Right lobe of liver (tissue), 6 donors: ENCODE measurements around the gene MAP1LC3B. TPM values are rescaled to one million over a fixed set of nuclear protein-coding genes. Genes with fewer than 3 reads are reported as not detected.

Experiments
- ATAC-seq, 4 donors: fragments of 200-7000 bp; cut with Tn5 transposase; one replicate each; pipeline ENCODE4 v1.9.1; 2020; ENCODE audit warnings: mild to moderate bottlenecking in 4 of 4, moderate library complexity in 4 of 4
- DNase-seq, 3 donors: peaks; one replicate each; pipeline ENCODE4 v3.0.0-alpha.2; 2020
- H3K27ac ChIP-seq, 3 donors: fragments of 200-600 bp; one replicate each; pipeline ENCODE4 v1.8.0; 2022
- H3K27me3 ChIP-seq, 2 donors: fragments of 200-600 bp; one replicate each; pipeline ENCODE4 v1.8.0; 2022
- H3K36me3 ChIP-seq, 4 donors: fragments of 200-600 bp; sonication (generic) in 1 of 4; one replicate each; pipeline versions ENCODE4 v1.5.1 to v1.8.0; 2017 to 2022; ENCODE audit warnings: control low read depth in 1 of 4
- H3K4me1 ChIP-seq, 4 donors: fragments of 200-600 bp; sonication (generic) in 1 of 4; one replicate each; pipeline versions ENCODE4 v1.5.1 to v1.8.0; 2017 to 2022; ENCODE audit warnings: control low read depth in 1 of 4
- H3K4me3 ChIP-seq, 3 donors: fragments of 200-600 bp; one replicate each; pipeline ENCODE4 v1.8.0; 2022
- H3K9me3 ChIP-seq, 4 donors: fragments of 200-600 bp; sonication (generic) in 1 of 4; one replicate each; pipeline versions ENCODE4 v1.5.1 to v1.8.0; 2017 to 2022; ENCODE audit warnings: control low read depth in 1 of 4
- POLR2A ChIP-seq: fragments of 450-650 bp; IDR thresholded peaks from one replicate; pipeline ENCODE4 v1.6.1; 2017; ENCODE audit warnings: antibody characterized with exemption, mild to moderate bottlenecking
- WGBS: methylation state at CpG from one replicate; pipeline ENCODE4 v1.1.6; 2018; ENCODE audit warnings: low coverage, low lambda C conversion rate; ENCODE audit not compliant: insufficient coverage; ENCODE audit errors: missing lambda C conversion rate; 5-methylcytosine and 5-hydroxymethylcytosine counted together
- intact Hi-C, 2 donors: fragments of 100-400 bp; cut with DNase I; formaldehyde crosslinking; loops; one replicate each; pipeline versions ENCODE4 v1.11.2 to v1.14.1; 2022
- total RNA-seq, 6 experiments: library from RNA; depleted of rRNA in 2 of 6; stranded (reverse); fragments of >200 nt in 2 of 6; fragmentation: NEBNext Ultra II Directional in 3 of 6; extraction: Animal tissue kit (Norgen Biotek cat#: 25700) in 3 of 6; gene quantifications; one replicate each; pipeline versions ENCODE4 v1.1.0 to v1.2.4, GENCODE V29; 2016 to 2023
- TF ChIP-seq, protein P1 (sequence below), 4 donors: fragments of 200-600 bp in 3 of 4; fragments of 450-650 bp in 1 of 4; IDR thresholded peaks; one replicate each; pipeline versions ENCODE4 v1.5.1 to v1.8.0; 2016 to 2022; ENCODE audit warnings: antibody characterized with exemption in 4 of 4, mild to moderate bottlenecking in 2 of 4
- donor health status: DM: no; HTN: yes; CAD: no.
- donor health status: DM: no; HTN: no; CAD: no.
- donor health status: DM: no; HTN: no; CAD: no.
- donor health status: DM: no; HTN: yes; CAD: no.
- donor health status: DM: no; HTN: yes; CAD: no.

Gene MAP1LC3B
- total RNA-seq, 6 experiments from 2014 or later, result 16.5 to 48.8 (median 25.6) TPM

DNA sequence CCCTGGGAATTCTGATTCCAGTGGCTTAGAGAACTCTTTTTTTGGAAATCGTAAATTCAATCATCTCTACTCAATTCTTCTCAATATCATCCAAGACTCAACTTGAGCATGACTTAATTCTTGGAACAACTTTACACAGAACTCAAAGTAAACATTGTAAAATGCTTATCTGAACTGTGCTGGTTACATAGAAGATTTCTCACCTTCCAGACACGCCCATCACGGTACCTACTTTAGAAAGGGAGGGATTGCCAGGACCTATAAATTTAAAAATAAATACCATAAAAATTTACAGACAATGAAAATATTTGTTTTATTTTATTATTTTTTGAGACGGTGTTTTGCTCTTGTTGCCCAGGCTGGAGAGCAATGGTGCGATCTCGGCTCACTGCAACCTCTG, 26.5 kb downstream of the MAP1LC3B start:
- H3K27me3 ChIP-seq, result no peaks in the 10 kb centered on the region
- 72% methylated on average over 6 of the region's 6 CpGs for WGBS
- H3K4me1 ChIP-seq, result no peaks in the 10 kb centered on the region
- DNase-seq (no peak), ATAC-seq (no peak)
- H3K36me3 ChIP-seq, result peaks cover 4 to 96% (median 48%) of the 10 kb centered on the region in 4 donors
- H3K27ac ChIP-seq, result no peak overlapping the region
- no peak for TF ChIP-seq POLR2A
- TF ChIP-seq, protein P1, sequence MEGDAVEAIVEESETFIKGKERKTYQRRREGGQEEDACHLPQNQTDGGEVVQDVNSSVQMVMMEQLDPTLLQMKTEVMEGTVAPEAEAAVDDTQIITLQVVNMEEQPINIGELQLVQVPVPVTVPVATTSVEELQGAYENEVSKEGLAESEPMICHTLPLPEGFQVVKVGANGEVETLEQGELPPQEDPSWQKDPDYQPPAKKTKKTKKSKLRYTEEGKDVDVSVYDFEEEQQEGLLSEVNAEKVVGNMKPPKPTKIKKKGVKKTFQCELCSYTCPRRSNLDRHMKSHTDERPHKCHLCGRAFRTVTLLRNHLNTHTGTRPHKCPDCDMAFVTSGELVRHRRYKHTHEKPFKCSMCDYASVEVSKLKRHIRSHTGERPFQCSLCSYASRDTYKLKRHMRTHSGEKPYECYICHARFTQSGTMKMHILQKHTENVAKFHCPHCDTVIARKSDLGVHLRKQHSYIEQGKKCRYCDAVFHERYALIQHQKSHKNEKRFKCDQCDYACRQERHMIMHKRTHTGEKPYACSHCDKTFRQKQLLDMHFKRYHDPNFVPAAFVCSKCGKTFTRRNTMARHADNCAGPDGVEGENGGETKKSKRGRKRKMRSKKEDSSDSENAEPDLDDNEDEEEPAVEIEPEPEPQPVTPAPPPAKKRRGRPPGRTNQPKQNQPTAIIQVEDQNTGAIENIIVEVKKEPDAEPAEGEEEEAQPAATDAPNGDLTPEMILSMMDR (IDR thresholded peaks at IDR 0.05), result no peak
- H3K4me3 ChIP-seq, result no peak overlapping the region
- intact Hi-C loops, result loop anchor here (10.0 kb wide), 2 partner anchors 146 to 216 kb away; no protein-coding TSS in a partner anchor
- no peaks in the 10 kb centered on the region for H3K9me3 ChIP-seq

DNA sequence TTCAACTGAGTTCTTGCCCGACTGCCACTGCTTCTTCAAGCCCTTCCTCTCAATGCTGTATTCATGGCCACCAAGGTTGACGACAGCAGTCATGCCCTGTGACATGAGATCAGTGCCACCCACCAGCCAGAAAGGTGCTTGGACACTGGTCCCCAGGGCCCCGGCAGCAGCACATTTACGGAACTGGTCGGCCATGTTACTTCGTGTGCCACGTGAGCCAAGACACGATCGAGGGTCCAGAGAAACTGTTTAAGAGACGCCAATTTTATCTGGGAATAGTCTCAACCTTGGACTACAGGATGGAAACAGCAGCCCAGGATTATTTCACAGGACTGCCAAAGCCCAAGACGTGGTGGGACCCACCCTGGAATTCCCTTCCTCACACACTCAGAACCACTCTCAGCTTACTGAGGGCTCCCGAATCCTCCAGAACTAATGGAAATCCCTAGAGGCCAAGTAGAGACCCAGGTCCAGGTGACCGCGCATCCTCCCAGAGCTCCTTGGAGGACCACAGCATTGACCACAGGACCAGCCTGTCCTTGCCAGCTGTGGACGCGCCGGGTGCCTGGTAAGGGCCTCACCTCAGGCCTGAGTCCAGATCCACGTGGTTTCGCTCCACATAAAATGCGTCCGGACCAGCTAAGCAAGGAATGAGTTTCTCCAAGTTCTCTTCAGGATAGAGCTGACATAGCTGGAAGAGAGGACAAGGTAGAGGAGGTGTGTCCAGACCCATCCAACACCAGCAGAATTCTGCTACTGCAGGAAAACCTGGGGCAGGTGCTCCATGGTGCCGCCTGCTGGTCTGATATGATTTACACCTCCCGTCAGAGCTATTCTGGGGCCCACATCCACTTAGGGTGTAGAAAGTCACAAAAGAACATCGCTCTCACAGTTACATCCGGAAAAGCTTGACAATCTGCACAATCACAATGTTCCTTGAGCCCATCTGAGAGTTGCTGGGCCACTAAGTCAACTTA, 28.2 kb downstream of the MAP1LC3B start:
- DNase-seq, result no peak
- WGBS, result 91% methylated on average over 9 of the region's 25 CpGs
- intact Hi-C loops, result no loop called here

DNA sequence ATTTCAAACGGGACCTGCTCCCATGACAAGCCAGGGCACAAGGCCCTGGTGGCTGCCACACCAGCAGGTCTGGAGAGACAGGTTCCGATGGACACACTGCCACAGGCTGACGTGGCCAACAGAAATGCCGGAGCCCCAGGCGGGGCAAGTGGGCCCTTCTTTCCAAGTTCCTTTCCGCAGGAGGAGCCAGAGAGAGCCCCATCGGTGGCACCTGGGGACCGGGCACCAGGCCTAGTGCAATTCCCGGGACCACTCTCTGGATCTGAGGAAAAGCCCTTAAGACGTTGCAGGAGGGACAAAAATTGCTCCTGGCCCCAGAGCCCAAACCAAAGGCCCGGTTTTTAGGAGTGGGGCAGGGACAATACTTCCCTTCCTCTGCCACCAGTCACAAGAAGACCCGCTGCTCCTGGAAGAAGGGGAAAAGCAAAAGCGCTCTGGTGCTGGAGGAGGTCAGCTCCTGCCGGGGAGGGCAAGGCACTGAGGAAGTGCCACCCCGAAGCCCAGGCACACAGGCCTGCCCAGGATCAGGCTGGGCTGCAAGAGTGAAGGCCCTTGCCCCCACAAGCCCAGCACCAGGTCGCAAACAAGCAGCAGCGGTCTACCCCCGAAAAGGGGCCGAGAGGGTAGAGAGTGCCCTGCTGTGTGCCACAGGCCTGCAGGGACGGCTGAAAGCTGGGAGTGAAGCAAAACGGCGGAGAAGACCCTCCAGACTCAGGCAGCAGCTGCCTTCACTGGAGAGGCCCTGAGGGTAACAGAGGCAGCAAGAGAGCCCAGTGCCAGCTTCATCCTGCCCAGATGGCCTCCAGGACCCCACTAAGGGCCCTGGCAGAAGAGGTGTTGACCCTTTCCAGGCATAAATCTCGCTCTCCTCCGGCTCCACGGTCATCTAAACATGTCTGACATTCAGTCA, 29.1 kb downstream of the MAP1LC3B start:
- H3K27ac ChIP-seq, result no peak overlapping the region
- WGBS, result 96% methylated on average over 5 of the region's 25 CpGs
- no peaks in the 10 kb centered on the region for H3K4me1 ChIP-seq
- no peaks in the 10 kb centered on the region for H3K27me3 ChIP-seq
- DNase-seq (peak in 1 of 3 donors; percentile 30), ATAC-seq (peak in 1 of 4 donors; percentile 8)
- intact Hi-C loops, result no loop called here
- H3K9me3 ChIP-seq, result no peaks in the 10 kb centered on the region
- H3K36me3 ChIP-seq, result peaks cover 0 to 77% (median 42%) of the 10 kb centered on the region in 4 donors
- H3K4me3 ChIP-seq, result no peak overlapping the region
- TF ChIP-seq POLR2A, result no peak
- TF ChIP-seq, protein P1 (IDR thresholded peaks at IDR 0.05), result no peak

More for the DNA sequence above, 28.2 kb downstream of the MAP1LC3B start:
- Histone ChIP-seq H3K4me3 (no peak overlapping the region), H3K9me3 (no peaks in the 10 kb centered on the region), H3K27me3 (no peaks in the 10 kb centered on the region), H3K27ac (no peak overlapping the region), H3K4me1 (no peaks in the 10 kb centered on the region), H3K36me3 (peaks cover 0 to 87% (median 44%) of the 10 kb centered on the region in 4 donors)
- TF ChIP-seq, protein P1 (IDR thresholded peaks at IDR 0.05), result peak; percentile 12 to 34 (median 22)
- no peak for TF ChIP-seq POLR2A
- ATAC-seq, result peak in 3 of 4 donors; percentile 34 to 39 (median 36)

DNA sequence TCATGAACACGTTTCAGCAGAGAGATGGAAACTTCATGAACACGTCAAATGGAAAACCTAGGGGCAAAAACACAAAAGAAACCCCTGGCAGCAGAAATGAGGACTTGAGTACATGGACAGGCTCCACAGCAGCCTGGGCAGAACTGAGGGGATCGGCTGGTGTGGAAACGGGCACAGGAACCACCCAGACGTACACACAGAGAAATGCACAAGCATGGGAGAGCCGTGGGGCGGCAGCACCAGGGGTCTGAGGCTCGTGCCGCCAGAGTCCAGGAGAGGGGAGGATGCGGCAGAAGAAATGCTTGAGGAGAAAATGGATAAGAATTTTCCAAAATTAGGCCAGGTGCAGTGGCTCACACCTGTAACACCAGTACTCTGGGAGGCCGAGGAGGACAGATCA, 30.0 kb downstream of the MAP1LC3B start:
- ATAC-seq (no peak), DNase-seq (peak in 1 of 3 donors; percentile 11)
- intact Hi-C loops, result no loop called here
- no peaks in the 10 kb centered on the region for H3K4me1 ChIP-seq
- TF ChIP-seq POLR2A, result no peak
- TF ChIP-seq, protein P1 (IDR thresholded peaks at IDR 0.05), result no peak
- no peak overlapping the region for H3K4me3 ChIP-seq
- no peak overlapping the region for H3K27ac ChIP-seq
- WGBS, result 63% methylated on average over 2 of the region's 11 CpGs
- H3K9me3 ChIP-seq, result no peaks in the 10 kb centered on the region
- H3K27me3 ChIP-seq, result no peaks in the 10 kb centered on the region
- H3K36me3 ChIP-seq, result peaks cover 0 to 69% (median 36%) of the 10 kb centered on the region in 4 donors
